ENCODE data around the gene SPATA16. TPM values are rescaled to one million over a fixed set of nuclear protein-coding genes. Genes with fewer than 3 reads are reported as not detected.
"Not testable (repeated sequence)": the region's sequence is repeated elsewhere in the genome, so short reads cannot be mapped to it uniquely, and the experiment has no call there.

SPATA16 gene
- total RNA-seq, 1 donor from 2014 or later: not detected

DNA sequence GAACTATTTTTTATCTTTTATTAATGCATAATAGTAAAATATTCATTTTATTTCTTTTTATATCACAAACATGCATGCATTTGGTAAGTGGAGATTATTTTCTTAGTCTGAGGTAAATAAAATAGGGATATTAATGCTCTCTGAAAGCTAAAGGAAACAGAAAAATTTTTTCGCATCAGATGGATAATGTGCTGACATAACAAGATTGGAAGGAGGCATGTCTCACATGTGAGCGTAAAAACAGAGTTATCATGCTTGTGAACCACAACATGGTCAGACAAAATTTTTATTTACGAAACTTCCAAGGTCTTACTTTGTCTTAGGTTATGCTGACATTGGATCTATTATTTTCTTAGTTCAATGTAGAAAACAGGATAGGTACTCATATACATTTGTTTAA is 166.1 kb downstream of the SPATA16 start:
- H3K36me3 Mint-ChIP-seq (ENCODE audit: low read depth): no peaks in the 10 kb centered on the region
- H3K27me3 Mint-ChIP-seq: no peaks in the 10 kb centered on the region
- H3K4me3 Mint-ChIP-seq: no peak overlapping the region
- intact Hi-C loops (cut with micrococcal nuclease): no loop called here
- no peaks in the 10 kb centered on the region for H3K4me1 Mint-ChIP-seq
- DNase-seq: no peak
- no peaks in the 10 kb centered on the region for H3K9me3 Mint-ChIP-seq
- no peak overlapping the region for H3K27ac Mint-ChIP-seq

DNA sequence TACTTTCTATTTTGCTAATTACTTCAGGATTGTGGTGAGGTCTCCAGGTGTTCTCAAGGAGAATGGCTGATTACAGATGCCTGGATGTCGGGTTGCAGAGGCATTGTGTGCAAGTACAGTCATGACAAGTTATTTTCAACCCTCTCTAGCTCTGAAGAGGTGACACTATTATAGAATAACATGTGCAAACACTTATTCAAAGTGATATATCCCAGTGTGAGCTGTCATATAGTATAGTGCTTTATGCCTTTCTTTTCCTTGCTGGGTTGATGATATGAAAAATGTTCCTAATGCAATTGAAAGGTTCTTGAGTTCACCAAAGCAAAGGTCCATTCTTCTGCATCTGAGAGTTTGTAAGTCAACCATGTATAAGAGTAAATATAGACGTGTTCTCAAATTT is 167.2 kb downstream of the SPATA16 start:
- H3K9me3 Mint-ChIP-seq: no peaks in the 10 kb centered on the region
- H3K4me3 Mint-ChIP-seq: no peak overlapping the region
- no peaks in the 10 kb centered on the region for H3K4me1 Mint-ChIP-seq
- no peak for DNase-seq
- no peak overlapping the region for H3K27ac Mint-ChIP-seq
- no peaks in the 10 kb centered on the region for H3K36me3 Mint-ChIP-seq (ENCODE audit: low read depth)
- intact Hi-C loops (cut with micrococcal nuclease): no loop called here
- no peaks in the 10 kb centered on the region for H3K27me3 Mint-ChIP-seq

DNA sequence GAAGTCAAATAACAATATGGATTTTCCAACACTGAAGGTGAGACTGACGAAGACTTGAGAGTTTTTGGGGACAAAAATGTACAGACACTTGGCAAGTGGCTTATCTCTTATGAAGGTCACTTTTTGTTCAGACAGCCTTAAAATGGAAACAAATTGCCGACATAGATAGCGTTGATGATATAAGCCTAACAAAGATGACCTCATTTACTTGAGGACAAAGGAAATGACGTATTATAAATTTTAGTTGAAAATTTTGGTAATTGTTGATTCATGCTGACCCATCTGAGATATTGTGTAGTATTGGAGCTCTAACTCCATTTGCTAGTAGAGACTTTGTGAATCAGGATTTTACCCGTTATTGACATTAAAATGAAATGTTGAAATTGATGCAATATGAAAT is 168.3 kb downstream of the SPATA16 start:
- no peak for DNase-seq
- Mint-ChIP-seq H3K27me3 (no peaks in the 10 kb centered on the region), H3K4me1 (no peaks in the 10 kb centered on the region), H3K36me3 (ENCODE audit: low read depth) (no peaks in the 10 kb centered on the region), H3K9me3 (no peaks in the 10 kb centered on the region), H3K4me3 (no peak overlapping the region), H3K27ac (no peak overlapping the region)
- intact Hi-C loops (cut with micrococcal nuclease): no loop called here

DNA sequence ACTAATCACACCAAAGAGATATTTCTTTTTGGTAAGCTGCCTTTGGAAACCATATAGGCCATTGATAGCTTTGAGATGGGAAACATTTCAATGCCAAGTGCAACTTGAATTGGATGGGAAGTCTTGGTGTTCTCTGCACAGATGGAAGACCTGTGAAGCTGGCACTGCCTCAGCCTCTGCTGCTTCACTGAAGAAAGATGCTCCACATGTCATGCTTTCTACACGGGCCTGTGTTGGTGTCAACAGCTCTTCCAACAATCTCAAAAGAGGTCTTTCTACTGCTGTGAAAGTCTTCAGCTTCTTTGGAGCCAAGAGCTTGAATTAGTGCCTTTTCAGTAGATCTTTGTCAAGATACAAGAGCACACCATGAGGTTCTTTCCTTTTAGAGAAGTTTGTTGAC is 169.0 kb downstream of the SPATA16 start:
- Mint-ChIP-seq H3K27me3 (no peaks in the 10 kb centered on the region), H3K27ac (no peak overlapping the region), H3K4me1 (no peaks in the 10 kb centered on the region), H3K4me3 (no peak overlapping the region), H3K36me3 (ENCODE audit: low read depth) (no peaks in the 10 kb centered on the region), H3K9me3 (no peaks in the 10 kb centered on the region)
- DNase-seq: no peak
- intact Hi-C loops (cut with micrococcal nuclease): no loop called here

DNA sequence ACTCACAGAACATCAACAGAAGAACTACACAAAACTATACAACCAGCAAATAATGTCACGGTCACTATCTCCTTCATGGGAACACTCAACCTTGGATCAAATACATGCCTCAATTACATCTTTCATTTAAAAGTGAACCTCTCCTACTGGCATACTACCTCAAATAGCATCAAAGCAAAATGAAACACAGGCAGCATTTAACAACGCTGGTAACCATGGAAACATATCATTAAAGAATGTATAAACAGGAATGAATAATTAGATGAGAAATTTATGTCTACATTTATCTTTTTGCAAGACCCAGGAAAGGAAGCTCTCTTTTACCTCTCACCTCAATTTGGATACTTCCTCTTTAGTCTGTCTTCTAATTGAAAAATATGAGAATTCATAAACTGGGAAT is 172.4 kb downstream of the SPATA16 start:
- no peaks in the 10 kb centered on the region for H3K9me3 Mint-ChIP-seq
- no peaks in the 10 kb centered on the region for H3K36me3 Mint-ChIP-seq (ENCODE audit: low read depth)
- intact Hi-C loops (cut with micrococcal nuclease): no loop called here
- H3K4me3 Mint-ChIP-seq: no peak overlapping the region
- H3K4me1 Mint-ChIP-seq: no peaks in the 10 kb centered on the region
- no peak for DNase-seq
- H3K27me3 Mint-ChIP-seq: no peaks in the 10 kb centered on the region
- H3K27ac Mint-ChIP-seq: no peak overlapping the region

DNA sequence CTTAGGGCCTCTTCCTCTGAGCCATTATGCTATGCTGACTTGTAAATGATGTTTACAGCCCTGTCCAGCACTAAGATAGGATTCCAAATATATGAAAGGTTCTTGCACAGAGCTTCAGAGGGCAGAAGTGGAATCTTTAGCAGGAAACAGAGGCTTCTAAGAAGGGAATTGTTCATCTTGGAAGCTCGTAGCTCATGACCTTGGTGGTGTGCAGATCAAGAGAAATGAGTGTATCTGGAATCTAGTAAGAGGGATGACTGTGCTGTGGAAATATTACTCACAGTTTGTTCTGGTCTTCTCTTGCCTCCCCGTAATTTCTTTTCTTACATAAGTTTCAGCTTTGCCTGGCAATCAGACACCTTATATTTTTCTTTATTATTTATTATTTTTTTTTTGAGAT is 175.8 kb downstream of the SPATA16 start:
- DNase-seq: no peak
- H3K4me3 Mint-ChIP-seq: no peak overlapping the region
- intact Hi-C loops (cut with micrococcal nuclease): no loop called here
- H3K36me3 Mint-ChIP-seq (ENCODE audit: low read depth): no peaks in the 10 kb centered on the region
- H3K27ac Mint-ChIP-seq: no peak overlapping the region
- no peaks in the 10 kb centered on the region for H3K4me1 Mint-ChIP-seq
- no peaks in the 10 kb centered on the region for H3K9me3 Mint-ChIP-seq
- no peaks in the 10 kb centered on the region for H3K27me3 Mint-ChIP-seq

DNA sequence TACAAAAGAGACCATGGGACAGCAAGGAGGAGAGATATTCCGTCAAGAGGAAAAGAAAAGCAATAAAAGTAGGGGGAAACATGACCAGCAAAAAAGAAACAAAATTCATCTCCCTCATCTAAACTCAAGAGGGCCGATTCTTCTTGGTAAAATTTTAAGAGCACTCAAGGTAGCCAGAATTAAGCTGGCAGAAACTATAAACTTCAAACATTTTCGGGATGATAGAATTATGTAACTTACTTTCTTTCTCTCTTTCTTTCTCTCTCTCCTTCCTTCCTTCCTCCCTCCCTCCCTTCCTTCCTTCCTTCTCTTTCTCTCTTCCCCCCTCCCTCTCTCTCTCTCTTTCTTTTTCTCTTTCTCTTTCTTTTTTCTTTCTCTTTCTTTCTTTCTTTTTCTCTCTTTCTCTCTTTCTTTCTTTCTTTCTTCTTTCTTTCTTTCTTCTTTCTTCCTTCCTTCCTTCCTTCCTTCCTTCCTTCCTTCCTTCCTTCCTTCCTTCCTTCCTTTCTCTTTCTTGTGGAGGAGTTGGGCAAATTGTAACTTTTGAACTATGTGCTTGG is 180.3 kb downstream of the SPATA16 start:
- intact Hi-C loops (cut with micrococcal nuclease); H3K4me3 Mint-ChIP-seq; H3K9me3 Mint-ChIP-seq; DNase-seq; H3K36me3 Mint-ChIP-seq (ENCODE audit: low read depth); H3K4me1 Mint-ChIP-seq; H3K27ac Mint-ChIP-seq; H3K27me3 Mint-ChIP-seq: not testable (repeated sequence)

DNA sequence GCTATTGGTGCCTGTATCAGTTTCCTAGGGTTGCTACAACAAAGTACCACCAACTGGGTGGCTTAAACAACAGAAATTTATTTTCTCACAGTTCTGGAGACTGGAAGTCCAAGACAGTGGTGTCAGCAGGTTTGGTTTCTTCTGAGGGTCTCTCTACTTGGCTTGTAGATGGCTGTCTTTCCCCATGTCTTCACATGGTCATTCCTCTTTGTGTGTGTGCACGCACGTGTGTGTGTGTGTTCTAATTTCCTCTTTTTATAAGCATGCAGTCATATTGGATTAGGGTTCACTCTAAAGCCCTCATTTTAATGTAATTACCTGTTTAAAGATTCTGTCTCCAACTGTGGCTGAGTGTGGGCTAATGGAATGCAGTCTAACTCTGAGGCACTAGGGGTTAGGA is 182.5 kb downstream of the SPATA16 start:
- Mint-ChIP-seq H3K27me3 (no peaks in the 10 kb centered on the region), H3K36me3 (ENCODE audit: low read depth) (no peaks in the 10 kb centered on the region), H3K27ac (no peak overlapping the region), H3K9me3 (no peaks in the 10 kb centered on the region), H3K4me1 (no peaks in the 10 kb centered on the region), H3K4me3 (no peak overlapping the region)
- intact Hi-C loops (cut with micrococcal nuclease): no loop called here
- DNase-seq: no peak

DNA sequence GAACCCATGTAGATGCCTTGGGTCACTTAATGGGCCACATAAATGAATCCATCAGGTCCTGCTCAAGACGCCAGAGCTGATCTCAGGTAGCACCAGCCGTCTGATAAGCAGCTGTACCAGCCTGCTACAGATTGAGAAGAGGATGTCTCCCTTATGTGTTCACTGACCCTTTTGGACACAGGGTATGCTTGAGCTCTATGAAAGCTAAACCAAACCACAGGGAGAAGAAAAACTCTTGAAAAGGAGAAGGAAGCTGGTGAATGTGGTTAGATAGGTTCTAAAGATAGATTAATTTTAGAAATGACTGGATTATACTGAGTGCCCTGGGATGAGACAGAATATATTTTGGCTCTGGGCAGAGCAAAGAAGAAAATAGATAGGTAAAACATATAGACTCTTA is 187.5 kb downstream of the SPATA16 start:
- Mint-ChIP-seq H3K27ac (no peak overlapping the region), H3K27me3 (no peaks in the 10 kb centered on the region), H3K36me3 (ENCODE audit: low read depth) (no peaks in the 10 kb centered on the region), H3K4me3 (no peak overlapping the region), H3K9me3 (no peaks in the 10 kb centered on the region), H3K4me1 (no peaks in the 10 kb centered on the region)
- intact Hi-C loops (cut with micrococcal nuclease): no loop called here
- no peak for DNase-seq

DNA sequence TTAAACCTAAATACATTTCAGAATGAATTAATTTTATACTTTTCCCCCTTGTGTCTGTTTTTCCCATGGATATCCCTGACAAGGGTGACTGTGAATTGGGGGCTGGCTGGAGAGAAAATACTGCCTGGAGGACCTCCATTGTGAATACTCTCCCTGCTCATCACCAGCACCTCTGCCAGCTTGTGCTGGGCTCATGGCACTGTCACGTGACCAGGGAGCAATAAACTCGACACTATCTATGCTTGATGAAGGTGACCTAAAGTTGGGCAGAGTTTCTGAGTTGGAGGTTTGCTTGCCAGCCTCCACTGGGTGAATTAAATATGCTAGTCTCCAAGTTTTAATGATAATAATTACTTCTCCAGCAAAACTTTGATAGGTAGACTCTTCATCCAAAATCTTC is 189.5 kb downstream of the SPATA16 start:
- H3K4me3 Mint-ChIP-seq: no peak overlapping the region
- no peaks in the 10 kb centered on the region for H3K4me1 Mint-ChIP-seq
- DNase-seq: no peak
- intact Hi-C loops (cut with micrococcal nuclease): no loop called here
- H3K27me3 Mint-ChIP-seq: no peaks in the 10 kb centered on the region
- no peaks in the 10 kb centered on the region for H3K36me3 Mint-ChIP-seq (ENCODE audit: low read depth)
- no peak overlapping the region for H3K27ac Mint-ChIP-seq
- H3K9me3 Mint-ChIP-seq: no peaks in the 10 kb centered on the region

DNA sequence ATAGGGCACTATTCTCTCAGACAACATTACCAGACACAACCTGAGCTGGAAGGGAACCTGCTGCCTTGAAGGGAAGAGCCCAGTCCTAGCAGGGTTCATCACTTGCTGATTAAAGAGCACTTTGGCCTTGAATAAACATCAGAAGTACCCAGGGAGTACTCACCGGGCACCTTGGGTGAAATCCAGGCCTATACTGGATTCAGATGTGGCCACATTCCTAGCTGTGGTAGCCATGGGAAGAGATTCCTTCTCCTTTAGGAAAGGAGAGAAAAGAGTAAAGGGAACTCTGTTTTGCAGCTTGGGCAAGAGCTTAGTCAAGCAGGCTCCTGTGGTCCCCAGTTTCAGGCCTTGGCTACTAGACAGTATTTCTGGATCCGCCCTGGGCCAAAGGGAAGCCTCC is 195.0 kb downstream of the SPATA16 start:
- DNase-seq: no peak
- H3K9me3 Mint-ChIP-seq: no peaks in the 10 kb centered on the region
- H3K36me3 Mint-ChIP-seq (ENCODE audit: low read depth): no peaks in the 10 kb centered on the region
- no peak overlapping the region for H3K4me3 Mint-ChIP-seq
- no peaks in the 10 kb centered on the region for H3K4me1 Mint-ChIP-seq
- H3K27me3 Mint-ChIP-seq: no peaks in the 10 kb centered on the region
- intact Hi-C loops (cut with micrococcal nuclease): no loop called here
- H3K27ac Mint-ChIP-seq: no peak overlapping the region

DNA sequence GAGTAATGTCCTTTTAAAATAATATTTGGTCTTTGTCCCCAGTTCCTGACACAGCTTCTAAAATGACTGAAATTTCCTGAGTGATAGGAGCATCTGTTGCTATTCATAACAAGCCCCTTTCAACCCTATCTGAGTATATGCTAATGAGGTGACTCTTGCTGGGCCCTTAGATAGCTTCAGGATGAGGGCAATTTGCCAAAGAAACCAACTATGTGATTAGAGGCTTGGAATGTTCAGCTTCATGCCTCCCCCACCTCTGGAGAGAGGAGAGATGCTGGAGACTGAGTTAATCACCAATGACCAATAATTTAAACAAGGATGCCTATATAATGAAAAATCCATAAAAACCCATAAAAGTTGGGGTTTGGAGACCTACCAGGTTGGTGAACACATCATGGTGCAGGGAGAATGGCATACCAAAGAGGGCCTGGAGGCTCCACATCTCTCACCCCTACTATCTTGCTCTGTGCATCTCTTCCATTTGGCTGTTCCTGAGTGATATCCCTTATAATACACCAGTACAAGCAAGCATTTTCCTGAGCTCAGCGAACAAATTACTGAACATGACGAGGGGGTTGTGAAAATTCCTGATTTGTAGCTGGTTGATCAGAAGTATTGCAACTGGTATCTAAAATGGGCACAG is 201.3 kb downstream of the SPATA16 start:
- H3K36me3 Mint-ChIP-seq (ENCODE audit: low read depth): no peaks in the 10 kb centered on the region
- H3K4me1 Mint-ChIP-seq: no peaks in the 10 kb centered on the region

DNA sequence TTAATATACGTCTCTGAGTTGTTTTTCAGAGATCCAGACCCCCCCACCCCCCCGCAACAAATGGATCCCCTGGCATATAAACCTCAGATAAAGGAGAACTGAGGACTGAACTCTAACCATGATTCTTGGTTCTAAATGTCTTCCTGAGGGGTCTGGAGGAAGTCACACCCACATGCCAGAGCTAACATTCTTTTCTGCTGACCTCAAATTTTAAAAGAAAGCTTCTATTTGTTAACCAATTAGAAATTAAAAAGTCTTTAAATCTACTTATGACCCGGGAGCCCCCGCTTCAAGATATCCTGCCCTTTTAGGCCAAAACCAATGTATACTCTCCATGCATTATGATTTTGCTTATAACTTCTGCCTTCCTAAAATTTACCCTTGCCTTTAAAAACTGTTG is 202.2 kb downstream of the SPATA16 start:
- Mint-ChIP-seq H3K27ac (no peak overlapping the region), H3K4me3 (no peak overlapping the region), H3K4me1 (no peaks in the 10 kb centered on the region), H3K36me3 (ENCODE audit: low read depth) (no peaks in the 10 kb centered on the region), H3K27me3 (no peaks in the 10 kb centered on the region), H3K9me3 (no peaks in the 10 kb centered on the region)
- intact Hi-C loops (cut with micrococcal nuclease): no loop called here
- no peak for DNase-seq

More for the DNA sequence above, 201.3 kb downstream of the SPATA16 start:
- H3K4me3 Mint-ChIP-seq: no peak overlapping the region
- no peaks in the 10 kb centered on the region for H3K27me3 Mint-ChIP-seq
- no peak overlapping the region for H3K27ac Mint-ChIP-seq
- no peak for DNase-seq
- no peaks in the 10 kb centered on the region for H3K9me3 Mint-ChIP-seq
- intact Hi-C loops (cut with micrococcal nuclease): no loop called here

DNA sequence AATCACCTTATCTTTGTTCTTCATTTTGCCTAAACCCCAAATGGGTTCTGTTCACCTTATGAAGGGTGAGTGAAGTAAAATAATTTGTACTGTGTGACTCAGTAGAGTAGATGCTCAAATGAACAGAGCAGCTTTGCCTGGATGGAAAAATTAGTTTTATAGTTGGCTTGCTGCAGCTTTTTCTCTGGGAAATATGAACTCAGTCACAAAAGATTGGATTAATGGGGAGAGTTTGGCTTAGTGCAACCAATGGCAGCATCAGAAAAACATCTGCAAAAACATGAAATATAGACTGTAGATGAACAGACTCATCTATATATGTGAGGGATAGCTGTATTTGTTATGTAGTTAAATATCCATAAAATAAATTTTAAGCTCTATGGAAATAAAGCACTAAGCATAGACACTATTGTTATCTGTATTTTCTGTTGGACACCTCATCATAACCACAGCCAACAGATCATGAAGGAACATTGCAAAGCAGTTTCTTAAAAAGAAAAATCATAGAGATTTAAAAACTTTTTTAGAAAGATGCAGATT is 209.2 kb downstream of the SPATA16 start:
- Mint-ChIP-seq H3K27me3 (no peaks in the 10 kb centered on the region), H3K9me3 (no peaks in the 10 kb centered on the region), H3K27ac (no peak overlapping the region), H3K4me3 (no peak overlapping the region), H3K36me3 (ENCODE audit: low read depth) (no peaks in the 10 kb centered on the region), H3K4me1 (no peaks in the 10 kb centered on the region)
- no peak for DNase-seq
- intact Hi-C loops (cut with micrococcal nuclease): no loop called here

DNA sequence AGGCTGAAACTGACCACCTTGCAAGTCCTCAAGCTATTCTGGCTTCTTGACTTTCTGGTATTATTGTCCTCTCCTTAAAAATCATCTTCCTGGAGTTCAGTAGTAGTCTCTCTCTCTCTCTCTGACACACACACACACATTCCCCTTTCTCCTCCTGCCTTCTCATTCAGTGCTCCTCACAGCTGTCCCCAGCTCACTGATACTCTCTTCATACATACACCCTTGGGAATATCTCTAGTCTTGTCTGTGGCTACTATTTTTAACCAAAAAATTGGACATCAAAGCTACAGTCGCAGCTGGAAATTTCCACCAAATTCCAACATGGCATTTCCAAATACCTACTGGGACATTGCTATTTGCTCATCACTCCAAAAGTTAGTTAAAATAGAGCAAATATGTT is 211.6 kb downstream of the SPATA16 start:
- H3K36me3 Mint-ChIP-seq (ENCODE audit: low read depth): no peaks in the 10 kb centered on the region
- intact Hi-C loops (cut with micrococcal nuclease): no loop called here
- H3K4me3 Mint-ChIP-seq: no peak overlapping the region
- no peak for DNase-seq
- H3K9me3 Mint-ChIP-seq: no peaks in the 10 kb centered on the region
- H3K4me1 Mint-ChIP-seq: no peaks in the 10 kb centered on the region
- H3K27me3 Mint-ChIP-seq: no peaks in the 10 kb centered on the region
- no peak overlapping the region for H3K27ac Mint-ChIP-seq
